ENCODE measurements around the gene FMNL2. TPM values are rescaled to one million over a fixed set of nuclear protein-coding genes. Genes with fewer than 3 reads are reported as not detected.

The FMNL2 gene
- total RNA-seq, 1 experiment from 2014 or later, result 29.0 TPM

GRCh38 chr2:152564754-152565551 is 230.0 kb downstream of the FMNL2 start:
- POLR2A ChIA-PET (ENCODE audit: unreplicated experiment), result no interaction called here
- H4K20me1 ChIP-seq (ENCODE audit: insufficient read depth), result no peaks in the 10 kb centered on the region
- H3K4me3 ChIP-seq, result no peak overlapping the region
- CTCF ChIA-PET, result no interaction called here
- H3K9me3 ChIP-seq (ENCODE audit: insufficient read depth, low read depth), result no peaks in the 10 kb centered on the region
- H3K9me2 ChIP-seq (ENCODE audit: insufficient read depth), result no peaks in the 10 kb centered on the region
- no peak overlapping the region for H2AFZ ChIP-seq
- peaks cover 10% of the 10 kb centered on the region; the same call in 1 of the 2 replicates for H3K79me2 ChIP-seq (ENCODE audit: low read depth)
- H3K36me3 ChIP-seq (ENCODE audit: low read depth), result peaks cover 12% of the 10 kb centered on the region; the same call in 1 of the 2 replicates
- no TSS peak for BruUV-seq (replicated peaks)
- H3K27me3 ChIP-seq (ENCODE audit: insufficient read depth, low read depth), result no peaks in the 10 kb centered on the region
- no peak for DNase-seq
- 0 out of 2 replicates have a peak, but pooled peaks cover 9% of the 10 kb centered on the region for H3K4me1 ChIP-seq (replicated peaks; ENCODE audit: insufficient read depth)
- TF ChIP-seq CTCF (conservative IDR thresholded peaks at IDR 0.05) (no peak), EZH2 (IDR thresholded peaks at IDR 0.05; ENCODE audit: low read depth) (no peak)
- H3F3A ChIP-seq (ENCODE audit: insufficient read depth, low read depth), result no peaks in the 10 kb centered on the region
- intact Hi-C loops (cut with micrococcal nuclease; ENCODE audit: unreplicated experiment), result no loop called here
- no peak overlapping the region for H3K27ac ChIP-seq
- H3K4me2 ChIP-seq, result no peak overlapping the region

GRCh38 chr2:152565884-152566727 is 231.1 kb downstream of the FMNL2 start:
- H3K27me3 ChIP-seq (ENCODE audit: insufficient read depth, low read depth), result no peaks in the 10 kb centered on the region
- intact Hi-C loops (cut with micrococcal nuclease; ENCODE audit: unreplicated experiment), result no loop called here
- H2AFZ ChIP-seq, result no peak overlapping the region
- H4K20me1 ChIP-seq (ENCODE audit: insufficient read depth), result no peaks in the 10 kb centered on the region
- no peaks in the 10 kb centered on the region for H3K9me3 ChIP-seq (ENCODE audit: insufficient read depth, low read depth)
- TF ChIP-seq CTCF (conservative IDR thresholded peaks at IDR 0.05), result no peak
- no peak for TF ChIP-seq EZH2 (IDR thresholded peaks at IDR 0.05; ENCODE audit: low read depth)
- 0 out of 2 replicates have a peak, but pooled peaks cover 5% of the 10 kb centered on the region for H3F3A ChIP-seq (ENCODE audit: insufficient read depth, low read depth)
- no peak for DNase-seq
- ChIA-PET CTCF (no interaction called here), POLR2A (ENCODE audit: unreplicated experiment) (no interaction called here)
- no peak overlapping the region for H3K4me2 ChIP-seq
- 0 out of 2 replicates have a peak, but pooled peaks cover 9% of the 10 kb centered on the region for H3K4me1 ChIP-seq (replicated peaks; ENCODE audit: insufficient read depth)
- peaks cover 10% of the 10 kb centered on the region; the same call in 1 of the 2 replicates for H3K79me2 ChIP-seq (ENCODE audit: low read depth)
- no peak overlapping the region for H3K4me3 ChIP-seq
- H3K27ac ChIP-seq, result no peak overlapping the region
- no TSS peak for BruUV-seq (replicated peaks)
- no peaks in the 10 kb centered on the region for H3K9me2 ChIP-seq (ENCODE audit: insufficient read depth)
- peaks cover 12% of the 10 kb centered on the region; the same call in 1 of the 2 replicates for H3K36me3 ChIP-seq (ENCODE audit: low read depth)

GRCh38 chr2:152566728-152567069 is 231.7 kb downstream of the FMNL2 start:
- no peak overlapping the region for H2AFZ ChIP-seq
- TF ChIP-seq CTCF (conservative IDR thresholded peaks at IDR 0.05) (no peak), EZH2 (IDR thresholded peaks at IDR 0.05; ENCODE audit: low read depth) (no peak)
- CTCF ChIA-PET, result interaction anchor here (0.6 kb wide), 1 partner anchor 363 kb away, joined by 9 read pairs; no protein-coding TSS in a partner anchor
- H3K9me3 ChIP-seq (ENCODE audit: insufficient read depth, low read depth), result no peaks in the 10 kb centered on the region
- POLR2A ChIA-PET (ENCODE audit: unreplicated experiment), result no interaction called here
- H3K27me3 ChIP-seq (ENCODE audit: insufficient read depth, low read depth), result no peaks in the 10 kb centered on the region
- DNase-seq, result no peak
- H3K4me1 ChIP-seq (replicated peaks; ENCODE audit: insufficient read depth), result 0 out of 2 replicates have a peak, but pooled peaks cover 9% of the 10 kb centered on the region
- peaks cover 12% of the 10 kb centered on the region; the same call in 1 of the 2 replicates for H3K36me3 ChIP-seq (ENCODE audit: low read depth)
- H3K9me2 ChIP-seq (ENCODE audit: insufficient read depth), result no peaks in the 10 kb centered on the region
- no peak overlapping the region for H3K4me3 ChIP-seq
- no peak overlapping the region for H3K4me2 ChIP-seq
- no peak overlapping the region for H3K27ac ChIP-seq
- no TSS peak for BruUV-seq (replicated peaks)
- no peaks in the 10 kb centered on the region for H4K20me1 ChIP-seq (ENCODE audit: insufficient read depth)
- H3F3A ChIP-seq (ENCODE audit: insufficient read depth, low read depth), result 0 out of 2 replicates have a peak, but pooled peaks cover 5% of the 10 kb centered on the region
- intact Hi-C loops (cut with micrococcal nuclease; ENCODE audit: unreplicated experiment), result no loop called here
- peaks cover 10% of the 10 kb centered on the region; the same call in 1 of the 2 replicates for H3K79me2 ChIP-seq (ENCODE audit: low read depth)

Data from PC-9 (cell line).